HL-60 (cell line): ENCODE data around the gene ERVH48-1.

ENCODE experiments used
- POLR2AphosphoS5 ChIP-seq: IDR thresholded peaks from 2 replicates; pipeline ENCODE4 v1.6.1; 2012; ENCODE audit warnings: low read depth
- SPI1 ChIP-seq: IDR thresholded peaks from 2 replicates; pipeline ENCODE4 v1.6.1; 2012; ENCODE audit warnings: low read depth, mild to moderate bottlenecking, borderline replicate concordance
- TF ChIP-seq, protein P1 (sequence below): IDR thresholded peaks from one replicate; pipeline ENCODE4 v1.5.1; 2011; ENCODE audit warnings: low read length, control low read depth, inconsistent platforms; ENCODE audit not compliant: insufficient read depth
- TF ChIP-seq, protein P2 (sequence below): IDR thresholded peaks from 2 replicates; pipeline ENCODE4 v1.6.1; 2012; ENCODE audit warnings: low read depth; ENCODE audit not compliant: insufficient replicate concordance

GRCh38 chr21:42971897-42972275 lies 46.5 kb upstream of the ERVH48-1 start:
- TF ChIP-seq, protein P1, sequence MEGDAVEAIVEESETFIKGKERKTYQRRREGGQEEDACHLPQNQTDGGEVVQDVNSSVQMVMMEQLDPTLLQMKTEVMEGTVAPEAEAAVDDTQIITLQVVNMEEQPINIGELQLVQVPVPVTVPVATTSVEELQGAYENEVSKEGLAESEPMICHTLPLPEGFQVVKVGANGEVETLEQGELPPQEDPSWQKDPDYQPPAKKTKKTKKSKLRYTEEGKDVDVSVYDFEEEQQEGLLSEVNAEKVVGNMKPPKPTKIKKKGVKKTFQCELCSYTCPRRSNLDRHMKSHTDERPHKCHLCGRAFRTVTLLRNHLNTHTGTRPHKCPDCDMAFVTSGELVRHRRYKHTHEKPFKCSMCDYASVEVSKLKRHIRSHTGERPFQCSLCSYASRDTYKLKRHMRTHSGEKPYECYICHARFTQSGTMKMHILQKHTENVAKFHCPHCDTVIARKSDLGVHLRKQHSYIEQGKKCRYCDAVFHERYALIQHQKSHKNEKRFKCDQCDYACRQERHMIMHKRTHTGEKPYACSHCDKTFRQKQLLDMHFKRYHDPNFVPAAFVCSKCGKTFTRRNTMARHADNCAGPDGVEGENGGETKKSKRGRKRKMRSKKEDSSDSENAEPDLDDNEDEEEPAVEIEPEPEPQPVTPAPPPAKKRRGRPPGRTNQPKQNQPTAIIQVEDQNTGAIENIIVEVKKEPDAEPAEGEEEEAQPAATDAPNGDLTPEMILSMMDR: no peak
- TF ChIP-seq POLR2AphosphoS5: no peak
- TF ChIP-seq SPI1: no peak
- TF ChIP-seq, protein P2, sequence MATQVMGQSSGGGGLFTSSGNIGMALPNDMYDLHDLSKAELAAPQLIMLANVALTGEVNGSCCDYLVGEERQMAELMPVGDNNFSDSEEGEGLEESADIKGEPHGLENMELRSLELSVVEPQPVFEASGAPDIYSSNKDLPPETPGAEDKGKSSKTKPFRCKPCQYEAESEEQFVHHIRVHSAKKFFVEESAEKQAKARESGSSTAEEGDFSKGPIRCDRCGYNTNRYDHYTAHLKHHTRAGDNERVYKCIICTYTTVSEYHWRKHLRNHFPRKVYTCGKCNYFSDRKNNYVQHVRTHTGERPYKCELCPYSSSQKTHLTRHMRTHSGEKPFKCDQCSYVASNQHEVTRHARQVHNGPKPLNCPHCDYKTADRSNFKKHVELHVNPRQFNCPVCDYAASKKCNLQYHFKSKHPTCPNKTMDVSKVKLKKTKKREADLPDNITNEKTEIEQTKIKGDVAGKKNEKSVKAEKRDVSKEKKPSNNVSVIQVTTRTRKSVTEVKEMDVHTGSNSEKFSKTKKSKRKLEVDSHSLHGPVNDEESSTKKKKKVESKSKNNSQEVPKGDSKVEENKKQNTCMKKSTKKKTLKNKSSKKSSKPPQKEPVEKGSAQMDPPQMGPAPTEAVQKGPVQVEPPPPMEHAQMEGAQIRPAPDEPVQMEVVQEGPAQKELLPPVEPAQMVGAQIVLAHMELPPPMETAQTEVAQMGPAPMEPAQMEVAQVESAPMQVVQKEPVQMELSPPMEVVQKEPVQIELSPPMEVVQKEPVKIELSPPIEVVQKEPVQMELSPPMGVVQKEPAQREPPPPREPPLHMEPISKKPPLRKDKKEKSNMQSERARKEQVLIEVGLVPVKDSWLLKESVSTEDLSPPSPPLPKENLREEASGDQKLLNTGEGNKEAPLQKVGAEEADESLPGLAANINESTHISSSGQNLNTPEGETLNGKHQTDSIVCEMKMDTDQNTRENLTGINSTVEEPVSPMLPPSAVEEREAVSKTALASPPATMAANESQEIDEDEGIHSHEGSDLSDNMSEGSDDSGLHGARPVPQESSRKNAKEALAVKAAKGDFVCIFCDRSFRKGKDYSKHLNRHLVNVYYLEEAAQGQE: no peak
